Measurements from ENCODE around the gene QSER1.
A peak's percentile ranks its signal among the peaks of the same experiment; 100 is the strongest.

The QSER1 gene

DNA sequence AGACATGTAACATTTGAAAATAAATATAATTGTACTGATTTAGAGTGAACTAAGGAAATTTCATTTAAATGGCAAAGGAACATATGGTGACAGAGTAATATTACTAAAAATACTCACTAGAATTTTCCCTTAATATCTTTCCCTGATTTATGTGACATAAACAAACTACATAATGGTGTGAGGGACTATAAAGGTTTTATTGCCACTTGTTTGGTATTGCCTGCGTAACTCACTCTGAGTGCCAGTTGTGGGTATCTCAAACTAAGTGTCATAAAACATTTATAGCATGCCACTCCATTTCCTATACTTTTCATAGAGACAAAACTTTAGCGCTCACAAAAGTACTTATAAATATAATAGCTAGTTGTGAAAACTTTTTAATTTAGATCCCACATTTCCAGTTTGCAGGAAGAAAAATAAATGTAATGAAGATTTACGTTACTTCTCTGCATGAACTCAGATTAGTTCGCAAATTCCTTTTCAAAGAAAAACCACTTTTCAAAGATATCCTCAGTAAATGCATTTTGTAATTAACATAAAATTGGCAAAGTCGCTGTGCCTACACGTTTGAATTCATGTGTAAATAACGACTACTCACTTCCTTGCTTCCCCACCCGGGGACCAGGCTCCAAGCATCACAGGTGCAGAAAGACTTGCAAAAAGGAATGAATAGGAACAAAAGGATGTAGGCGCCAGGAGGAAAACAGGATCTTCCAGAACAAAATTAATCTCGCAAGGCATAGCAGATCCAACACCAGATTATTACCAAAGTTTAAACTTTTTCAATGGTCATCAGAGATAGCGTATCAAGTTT is 1.6 kb upstream of the QSER1 start:
- DNase-seq = peak; percentile 52 to 87 (median 64)

DNA sequence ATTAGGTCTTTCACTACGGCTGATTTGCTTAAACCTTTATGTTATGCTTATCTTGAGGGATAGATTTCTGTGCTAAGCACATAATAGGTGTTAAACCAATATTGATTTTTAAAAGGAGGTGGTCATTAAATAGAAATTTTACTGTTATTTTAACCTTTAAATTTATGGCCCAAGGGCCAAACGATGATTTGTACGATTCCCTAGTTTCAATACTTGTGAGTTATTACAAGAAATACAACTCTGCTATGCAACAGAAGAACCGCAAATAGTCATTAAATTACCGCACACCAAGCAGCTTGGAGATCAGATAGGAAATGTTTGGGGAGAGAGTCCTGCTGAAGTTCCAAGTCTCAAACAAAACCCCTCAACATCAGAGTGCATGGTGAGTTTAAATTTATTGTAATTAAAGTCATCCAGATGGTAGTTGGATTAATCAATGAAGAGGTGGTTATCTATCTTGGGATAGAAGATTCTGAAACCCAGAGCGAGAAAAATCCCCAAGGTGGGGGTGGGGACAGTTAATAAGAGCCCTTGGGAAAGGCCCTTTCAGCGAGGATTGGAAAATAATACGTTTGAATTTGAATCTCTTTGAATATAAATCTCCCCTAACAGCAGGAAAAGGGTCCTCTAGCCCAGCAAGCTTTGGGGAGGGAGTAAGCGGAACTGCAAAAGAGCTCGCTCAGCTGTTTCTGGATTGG is 805 bp upstream of the QSER1 start:
- peak in 2 of 3 experiments; percentile 51 to 89 for DNase-seq

DNA sequence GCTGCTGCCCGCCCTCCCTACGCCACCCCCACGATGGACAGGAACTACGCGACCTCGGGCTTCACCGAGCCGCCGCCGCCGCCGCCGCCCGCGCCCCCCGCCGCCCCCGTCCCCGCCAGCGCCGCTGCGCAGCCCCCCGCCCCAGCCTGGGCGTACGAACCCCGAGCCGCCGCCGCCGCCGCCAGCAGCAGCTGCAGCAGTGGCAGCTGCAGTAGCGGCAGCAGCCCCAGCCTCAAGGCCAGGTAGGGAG is 407 bp downstream of the QSER1 start:
- no peak for DNase-seq

DNA sequence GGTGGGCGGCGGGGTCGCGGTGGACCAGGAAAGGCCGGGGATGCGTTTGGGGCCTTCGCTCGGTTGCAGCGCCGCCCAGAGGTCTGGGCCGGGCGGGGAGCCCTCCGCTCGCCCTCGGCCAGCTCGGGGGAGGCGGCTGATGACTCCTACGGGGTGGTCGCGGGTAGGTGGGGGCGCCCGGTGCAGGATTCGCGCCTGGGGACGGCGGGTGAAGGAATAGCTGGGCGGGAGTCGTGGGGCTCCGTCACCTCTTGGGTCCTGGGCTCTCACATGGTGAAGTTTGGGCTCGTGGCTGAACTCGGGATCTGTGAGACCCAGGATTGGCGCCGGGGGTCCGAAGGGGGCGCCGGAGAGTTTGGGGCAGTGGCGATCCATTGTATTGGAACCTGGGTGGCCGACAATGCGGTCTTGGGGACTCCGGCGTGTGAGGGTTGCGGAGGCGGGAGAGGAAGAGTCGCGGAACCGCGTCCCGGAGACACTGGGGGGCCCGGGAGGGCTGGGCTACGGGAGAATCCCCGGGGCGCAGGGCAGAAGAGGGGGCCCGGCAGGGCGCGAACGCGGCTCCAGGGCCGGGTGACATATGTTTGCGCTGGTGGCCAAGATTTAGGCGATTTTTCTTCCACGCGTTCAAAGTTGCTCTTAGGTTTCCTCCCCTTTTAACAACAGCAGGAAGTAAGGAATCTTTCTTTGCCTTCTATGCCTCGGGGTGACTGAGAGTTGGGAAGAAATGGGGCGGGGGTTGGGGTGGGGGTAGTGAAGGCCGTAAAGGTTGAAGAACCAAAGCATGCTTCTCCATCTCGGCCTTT is 935 bp downstream of the QSER1 start:
- peak; percentile 54 to 81 (median 77) for DNase-seq

DNA sequence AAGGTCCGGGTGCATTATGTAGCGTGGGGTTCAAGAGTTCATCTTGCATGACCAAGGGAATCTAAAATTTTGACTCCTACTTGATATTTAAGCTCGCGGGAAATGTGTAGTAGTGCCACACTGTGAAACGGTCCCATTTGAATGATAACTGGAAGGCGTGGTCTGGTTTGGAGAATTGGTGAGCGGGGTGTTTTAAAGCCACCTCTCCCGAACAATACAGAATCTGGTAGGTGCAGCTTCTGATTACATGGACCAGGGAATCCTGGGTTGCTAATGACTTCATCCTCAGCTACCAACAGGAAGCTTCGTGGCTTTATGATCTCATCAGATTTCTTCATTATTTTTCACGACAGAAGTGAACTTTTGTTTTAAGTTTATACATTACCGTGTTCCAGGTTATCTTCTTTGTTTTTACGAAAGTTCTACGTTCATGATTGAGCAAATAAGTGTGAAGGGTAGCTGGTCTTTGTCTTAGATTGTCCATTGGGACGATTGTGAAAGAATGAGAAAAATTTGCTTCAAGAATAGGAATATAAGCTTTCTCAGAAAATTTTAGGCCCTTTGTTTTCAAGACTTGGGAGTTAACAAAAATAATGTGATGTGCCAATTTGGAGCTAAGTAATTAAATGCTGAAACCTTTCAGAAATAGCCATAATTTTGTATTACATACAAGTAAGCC is 1.7 kb downstream of the QSER1 start:
- peak; percentile 66 to 88 (median 77) for DNase-seq

DNA sequence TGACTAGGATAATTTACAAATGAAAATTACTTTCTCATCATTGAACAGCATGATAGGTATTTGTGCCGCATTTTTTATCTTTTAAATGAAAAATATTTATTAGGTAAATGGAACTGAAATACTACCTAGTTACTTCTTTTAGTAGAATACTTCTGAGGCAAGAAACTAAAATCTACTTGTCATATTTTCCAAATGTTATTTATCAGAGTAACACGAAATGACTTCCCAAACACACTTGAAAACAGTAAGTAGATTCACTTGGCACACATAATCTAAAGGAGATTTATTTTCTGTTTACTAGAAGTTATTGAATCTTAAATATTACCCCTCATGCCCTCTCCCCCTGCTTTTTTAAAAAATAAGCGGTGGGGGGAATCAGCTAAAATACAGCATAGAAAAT is 2.3 kb downstream of the QSER1 start:
- DNase-seq = no peak

DNA sequence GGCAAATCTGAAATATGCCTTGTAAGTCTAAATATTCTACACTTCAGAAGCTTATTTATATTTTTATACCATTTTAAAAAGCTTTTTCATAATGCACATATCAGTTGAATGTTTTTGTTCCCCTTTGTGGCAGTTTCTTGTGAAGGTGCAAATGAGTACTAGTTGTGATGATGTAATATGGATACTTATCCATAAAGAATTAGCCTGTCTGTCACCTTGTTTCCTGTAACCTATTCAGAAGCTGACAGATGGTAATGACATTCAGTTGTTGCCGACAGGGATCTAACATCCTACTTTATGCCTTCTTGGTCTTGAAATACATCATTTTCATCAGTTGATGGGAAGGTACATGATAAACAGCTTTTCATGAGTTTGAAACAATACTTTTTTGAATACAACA is 2.9 kb downstream of the QSER1 start:
- peak in 1 of 3 experiments; percentile 47 for DNase-seq

DNA sequence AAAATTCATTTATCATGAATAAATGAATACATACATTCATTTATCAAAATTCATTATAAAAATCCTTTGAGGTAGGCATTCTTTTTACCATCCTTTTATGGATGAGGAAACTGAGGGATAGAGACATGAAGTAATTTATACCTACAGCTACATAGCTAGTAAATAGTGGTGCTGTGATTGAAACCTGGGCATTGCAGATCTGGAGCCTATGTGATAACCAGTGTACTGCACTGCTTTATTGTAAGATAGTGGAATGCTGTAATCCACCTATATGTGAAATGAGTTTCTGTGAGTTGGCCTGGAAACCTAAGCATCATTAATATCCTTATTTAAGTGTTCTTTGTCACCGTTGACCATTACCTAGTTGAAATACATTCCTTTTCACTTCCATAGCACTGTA is 4.5 kb downstream of the QSER1 start:
- no peak for DNase-seq

DNA sequence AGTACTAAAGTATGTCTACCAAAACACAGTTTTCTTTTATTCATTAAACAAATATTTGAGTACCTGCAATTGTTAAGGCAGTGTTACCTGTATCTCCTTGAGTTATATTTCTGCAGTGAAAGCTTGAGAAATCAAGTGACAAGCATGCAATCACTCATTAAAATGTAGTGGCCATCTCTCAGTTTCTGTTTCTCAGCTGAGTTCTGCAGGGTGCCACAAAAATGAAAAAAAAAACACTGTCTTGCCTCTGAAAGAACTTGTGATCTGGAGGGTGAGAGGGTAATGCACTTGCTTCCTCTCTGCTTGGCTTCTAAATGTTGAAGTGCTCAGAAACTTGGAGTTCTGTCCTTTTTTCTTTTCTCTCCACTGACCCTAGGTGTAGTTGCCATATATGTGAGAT is 6.8 kb downstream of the QSER1 start:
- DNase-seq = no peak

DNA sequence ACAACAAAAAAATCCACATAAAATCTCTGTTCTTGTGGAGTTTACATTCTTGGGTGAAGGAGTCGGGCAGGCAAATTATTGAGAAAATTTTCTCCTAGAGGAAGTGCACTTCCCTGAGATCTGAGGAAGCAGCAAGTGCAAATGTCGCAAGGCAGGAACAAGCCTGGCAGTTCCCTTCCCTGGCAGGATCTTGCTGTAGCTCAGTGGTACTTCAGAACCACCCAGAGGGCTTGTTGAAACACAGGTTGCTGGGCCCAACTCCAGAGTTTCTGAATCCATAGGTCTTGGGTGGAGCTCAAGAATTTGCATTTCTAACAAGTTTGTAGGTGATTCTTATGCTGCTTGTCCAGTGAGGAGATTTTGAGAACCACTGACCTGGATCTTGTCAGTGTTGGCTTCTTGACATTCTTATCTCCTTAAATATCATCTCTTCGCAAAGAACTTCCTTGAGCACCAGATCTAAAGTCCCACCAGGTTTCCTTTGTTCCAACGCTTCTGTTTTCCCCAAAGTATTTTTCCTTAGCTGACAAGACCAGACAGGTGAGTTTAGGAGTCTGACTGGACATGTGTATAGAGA is 9.6 kb downstream of the QSER1 start:
- DNase-seq = no peak

DNA sequence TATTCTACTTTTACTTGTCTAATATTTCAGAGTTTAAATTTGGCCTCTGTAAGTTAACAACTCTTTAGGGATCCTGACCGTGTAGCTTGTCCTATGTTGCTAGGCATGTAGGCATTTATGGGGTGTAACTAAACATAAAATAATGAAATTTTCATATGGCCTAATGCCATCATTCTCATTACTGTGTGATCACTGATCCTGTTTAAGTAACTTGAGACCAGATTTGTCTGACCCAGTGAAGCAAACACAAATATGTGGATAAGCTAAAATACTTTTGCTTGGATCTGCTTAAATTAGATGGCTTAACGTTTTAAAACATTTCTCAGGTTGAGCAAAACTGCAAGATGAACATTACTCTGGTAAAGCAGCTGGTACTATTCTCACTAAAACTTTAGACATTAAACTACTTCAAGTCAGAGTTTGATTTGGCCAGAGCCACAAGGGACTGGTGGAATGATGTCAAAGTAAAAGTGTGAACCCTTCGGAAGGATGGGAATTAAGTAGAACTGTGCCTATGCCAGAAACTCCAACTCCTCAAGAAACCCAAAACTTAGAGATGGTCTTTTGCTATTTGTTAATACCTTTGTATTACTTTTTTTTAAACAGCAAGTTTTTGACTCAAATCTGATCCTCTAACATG is 12.5 kb downstream of the QSER1 start:
- no peak for DNase-seq

DNA sequence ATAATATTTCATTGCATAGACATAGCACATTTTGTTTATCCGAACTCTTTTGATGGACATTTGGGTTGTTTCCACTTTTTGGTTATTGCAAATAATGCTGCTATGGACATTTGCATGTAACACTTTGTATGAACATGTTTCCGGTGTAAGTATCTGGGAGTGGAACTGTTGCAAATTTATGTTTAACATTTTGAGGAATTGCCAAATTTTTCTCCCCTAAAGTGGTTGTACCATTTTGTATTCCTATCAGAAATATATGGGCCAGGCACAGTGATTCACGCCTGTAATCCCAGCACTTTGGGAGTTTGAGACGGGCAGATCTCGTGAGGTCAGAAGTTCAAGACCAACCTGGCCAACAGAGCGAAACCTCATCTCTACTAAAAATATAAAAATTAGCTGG is 16.0 kb downstream of the QSER1 start:
- DNase-seq = no peak

DNA sequence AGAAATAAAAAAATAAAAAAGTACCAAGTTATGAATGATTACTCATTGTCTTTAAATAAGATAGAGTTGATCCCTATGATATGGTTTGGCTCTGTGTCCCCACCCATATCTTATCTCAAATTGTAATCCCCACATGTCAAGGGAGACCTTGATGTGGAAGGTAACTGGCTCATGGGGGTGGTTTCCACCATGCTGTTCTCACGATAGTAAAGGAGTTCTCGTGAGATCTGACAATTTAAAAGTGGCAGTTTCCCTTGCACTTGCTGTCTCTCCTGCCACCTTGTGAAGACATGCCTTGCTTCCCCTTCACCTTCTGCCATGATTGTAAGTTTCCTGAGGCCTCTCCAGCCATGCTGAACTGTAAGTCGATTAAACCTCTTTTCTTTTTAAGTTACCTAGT is 18.8 kb downstream of the QSER1 start:
- DNase-seq = no peak

DNA sequence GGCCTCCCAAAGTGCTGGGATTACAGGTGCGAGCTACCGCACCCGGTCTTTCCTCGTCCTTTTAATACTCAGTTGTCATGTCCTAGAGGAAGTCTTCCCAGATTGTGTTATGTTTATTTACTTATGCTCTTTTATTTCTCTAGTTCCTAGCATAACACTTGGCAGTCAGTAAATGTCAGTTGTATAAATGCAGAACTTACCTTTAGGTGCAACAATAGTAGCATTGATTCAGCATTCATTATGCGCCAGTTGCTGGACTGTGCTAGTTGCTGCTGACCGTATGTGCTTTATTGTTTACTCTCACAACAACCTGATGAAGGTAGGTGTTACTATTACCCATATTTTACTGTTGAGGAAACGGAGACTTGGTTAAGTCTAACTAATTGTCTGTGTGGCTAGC is 20.8 kb downstream of the QSER1 start:
- DNase-seq = no peak

DNA sequence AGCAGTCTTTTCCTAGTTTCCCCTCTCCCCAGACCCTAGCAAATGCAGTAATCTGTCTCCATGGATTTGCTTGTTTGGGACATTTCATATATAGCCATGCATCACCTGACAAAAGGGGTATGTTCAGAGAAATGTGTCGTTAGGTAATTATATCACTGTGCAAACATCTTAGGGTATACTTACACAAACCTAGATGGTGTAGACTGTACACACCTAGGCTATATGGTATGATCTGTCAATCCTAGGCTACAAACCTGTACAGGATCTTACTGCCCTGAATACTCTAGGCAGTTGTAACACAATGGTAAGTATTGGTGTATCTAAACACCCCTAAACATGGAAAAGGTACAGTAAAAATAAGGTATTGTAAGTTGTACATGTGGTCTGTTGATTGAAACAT is 23.8 kb downstream of the QSER1 start:
- DNase-seq = no peak

DNA sequence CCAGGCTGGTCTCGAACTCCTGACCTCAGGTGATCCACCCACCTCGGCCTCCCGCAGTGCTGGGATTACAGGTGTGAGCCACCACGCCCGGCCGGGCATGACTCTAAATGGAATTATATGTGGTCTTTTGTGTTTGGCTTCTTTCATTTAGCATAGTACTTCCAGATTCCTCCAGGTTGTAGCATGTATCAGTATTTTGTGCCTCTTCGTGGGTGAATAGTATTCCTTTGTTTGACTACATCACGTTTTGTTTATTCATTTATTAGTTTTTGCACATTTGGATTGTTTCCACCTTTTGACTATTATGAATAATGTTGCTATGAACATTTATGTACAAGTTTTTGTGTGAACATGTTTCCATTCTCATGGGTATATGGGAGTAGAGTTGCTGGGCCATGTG is 24.4 kb downstream of the QSER1 start:
- no peak for DNase-seq

DNA sequence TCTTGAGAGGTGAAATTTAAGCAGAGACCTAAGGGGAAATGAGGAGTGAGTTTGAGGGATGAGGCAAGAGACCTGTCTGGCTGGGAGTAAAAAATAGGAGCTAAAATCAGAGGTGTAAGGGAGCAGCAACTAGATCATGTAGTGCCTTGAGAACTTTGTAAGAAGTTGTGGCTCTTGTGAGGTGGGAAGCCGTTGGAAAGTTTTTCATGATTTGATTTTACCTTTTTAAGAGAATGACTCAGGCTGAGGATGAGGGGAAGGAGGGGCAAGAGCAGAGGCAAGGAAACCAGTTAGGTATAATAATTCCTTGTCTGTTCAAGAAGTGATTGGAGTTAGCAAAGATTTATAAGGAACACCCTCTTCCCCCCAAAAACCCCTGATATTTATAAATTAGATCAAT is 25.8 kb downstream of the QSER1 start:
- DNase-seq = no peak

DNA sequence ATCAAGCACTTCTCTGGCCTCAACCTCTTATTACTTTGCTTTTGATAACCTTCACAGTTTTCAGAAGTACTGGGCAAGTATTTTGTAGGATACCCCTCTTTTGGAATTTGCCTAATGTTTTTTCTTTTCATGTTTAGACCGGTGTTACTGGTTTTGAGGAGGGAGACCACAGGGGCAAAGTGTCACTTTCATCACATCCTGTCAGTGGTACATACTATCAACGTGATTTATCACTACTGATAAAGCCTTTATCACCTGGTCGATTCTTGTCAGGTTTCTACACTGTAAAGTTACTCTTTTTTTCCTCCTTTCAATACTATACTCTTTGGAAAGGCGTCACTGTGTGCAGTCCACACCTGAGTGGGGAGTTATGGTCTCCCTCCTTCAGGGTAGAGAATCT is 26.7 kb downstream of the QSER1 start:
- DNase-seq = no peak

DNA sequence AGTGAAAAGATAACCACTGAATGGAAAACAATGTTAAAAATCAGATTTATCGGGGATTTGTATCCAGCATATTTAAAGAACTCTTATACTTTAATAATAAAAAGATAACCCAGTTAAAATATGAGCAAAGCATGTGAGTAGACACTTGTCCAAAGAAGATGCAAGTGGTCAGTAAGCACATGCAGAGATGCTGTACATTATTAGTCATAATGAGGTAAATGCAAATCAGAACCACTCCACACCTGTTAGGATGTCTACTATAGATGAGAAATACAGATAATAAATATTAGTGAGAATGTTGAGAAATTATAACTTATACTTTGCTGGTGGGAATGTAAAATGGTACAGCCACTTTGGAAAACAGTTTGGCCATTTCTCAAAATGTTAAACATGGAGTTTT is 28.0 kb downstream of the QSER1 start:
- no peak for DNase-seq

DNA sequence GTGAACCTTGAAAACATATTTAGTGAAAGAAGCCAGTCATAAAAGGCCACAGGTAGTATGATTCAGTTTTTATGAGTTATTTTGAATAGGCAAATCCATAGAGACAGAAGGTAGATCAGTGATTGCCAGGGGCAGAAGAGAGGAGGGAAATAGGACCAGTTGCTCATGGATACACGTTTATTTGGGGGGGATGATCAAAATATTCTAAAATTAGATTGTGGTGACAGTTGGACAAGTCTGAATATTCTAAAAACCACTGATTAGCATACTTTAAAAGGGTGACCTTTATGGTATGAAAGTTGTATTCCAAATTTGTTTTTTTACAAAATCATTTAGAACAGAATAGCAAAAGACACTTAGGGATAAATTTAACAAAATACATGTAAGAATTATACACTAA is 28.6 kb downstream of the QSER1 start:
- no peak for DNase-seq

DNA sequence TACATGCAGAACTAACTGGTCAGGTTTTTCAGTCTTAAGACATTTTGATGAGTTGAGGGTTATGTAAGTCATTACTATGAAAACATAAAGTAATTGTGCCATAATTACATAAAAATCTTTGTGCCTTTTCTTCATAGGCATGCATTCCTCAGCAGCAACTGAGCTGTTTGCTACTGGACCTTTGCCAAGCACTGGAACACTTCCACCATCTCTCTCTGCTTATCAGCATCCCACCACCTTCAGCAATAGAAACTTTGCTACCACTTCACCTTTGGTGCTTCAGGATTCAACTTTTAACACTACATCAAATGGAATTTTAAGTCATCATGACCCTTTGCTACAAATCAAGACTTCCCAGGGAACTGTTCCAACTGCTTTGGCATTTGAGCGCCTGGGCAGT is 39.0 kb downstream of the QSER1 start:
- DNase-seq = no peak

DNA sequence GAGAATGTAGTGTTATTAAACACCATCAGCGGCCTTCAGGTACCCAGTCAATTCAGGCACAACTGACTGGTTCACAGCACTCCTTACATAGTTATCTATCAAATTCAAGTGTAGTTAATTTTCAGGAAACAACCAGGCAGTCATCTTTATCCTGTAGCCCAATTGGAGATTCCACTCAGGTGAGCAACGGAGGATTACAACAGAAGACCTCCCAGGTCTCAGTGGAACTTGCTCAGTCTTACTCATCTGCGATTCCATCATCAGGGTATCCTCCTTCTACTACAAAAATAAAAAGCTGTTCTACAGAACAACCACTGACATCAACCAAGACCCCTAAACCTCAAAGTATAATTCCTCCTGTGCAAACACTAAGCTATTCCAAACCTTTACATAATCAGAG is 39.6 kb downstream of the QSER1 start:
- no peak for DNase-seq

Data from NCI-H1417 (cell line).